ENCODE measurements around the gene TC2N.
"Not testable (repeated sequence)": the region's sequence is repeated elsewhere in the genome, so short reads cannot be mapped to it uniquely, and the experiment has no call there.

The TC2N gene

GRCh38 chr14:91810699-91811098 lies 56.6 kb downstream of the TC2N start:
- ATAC-seq (ENCODE audit: low read depth) (no peak), DNase-seq (ENCODE audit: low spot score) (no peak)
- Histone ChIP-seq H3K36me3 (ENCODE audit: low read depth) (peaks cover 51% of the 10 kb centered on the region), H3K4me1 (ENCODE audit: insufficient read depth, poor library complexity, severe bottlenecking) (no peaks in the 10 kb centered on the region), H3K27me3 (ENCODE audit: insufficient read depth, poor library complexity, severe bottlenecking) (no peaks in the 10 kb centered on the region), H3K9me3 (ENCODE audit: severe bottlenecking) (peaks cover 10% of the 10 kb centered on the region), H3K4me3 (ENCODE audit: severe bottlenecking) (no peak overlapping the region), H3K27ac (ENCODE audit: poor library complexity, severe bottlenecking) (no peak overlapping the region)
- TF ChIP-seq CTCF (IDR thresholded peaks at IDR 0.05; ENCODE audit: poor library complexity, severe bottlenecking): no peak

GRCh38 chr14:91806716-91807115 lies 60.6 kb downstream of the TC2N start:
- ATAC-seq (ENCODE audit: low read depth) (no peak), DNase-seq (ENCODE audit: low spot score) (no peak)
- peaks cover 10% of the 10 kb centered on the region for H3K9me3 ChIP-seq (ENCODE audit: severe bottlenecking)
- H3K4me1 ChIP-seq (ENCODE audit: insufficient read depth, poor library complexity, severe bottlenecking): no peaks in the 10 kb centered on the region
- no peaks in the 10 kb centered on the region for H3K27me3 ChIP-seq (ENCODE audit: insufficient read depth, poor library complexity, severe bottlenecking)
- TF ChIP-seq CTCF (IDR thresholded peaks at IDR 0.05; ENCODE audit: poor library complexity, severe bottlenecking): no peak
- H3K4me3 ChIP-seq (ENCODE audit: severe bottlenecking): no peak overlapping the region
- peaks cover 42% of the 10 kb centered on the region for H3K36me3 ChIP-seq (ENCODE audit: low read depth)
- H3K27ac ChIP-seq (ENCODE audit: poor library complexity, severe bottlenecking): no peak overlapping the region

- not testable (repeated sequence) for H3K27ac ChIP-seq (ENCODE audit: poor library complexity, severe bottlenecking); H3K27me3 ChIP-seq (ENCODE audit: insufficient read depth, poor library complexity, severe bottlenecking); H3K4me1 ChIP-seq (ENCODE audit: insufficient read depth, poor library complexity, severe bottlenecking); ATAC-seq (ENCODE audit: low read depth); DNase-seq (ENCODE audit: low spot score); H3K4me3 ChIP-seq (ENCODE audit: severe bottlenecking)
- H3K36me3 ChIP-seq (ENCODE audit: low read depth): peaks cover 37% of the 10 kb centered on the region
- peaks cover 10% of the 10 kb centered on the region for H3K9me3 ChIP-seq (ENCODE audit: severe bottlenecking)
These were observed 61.2 kb downstream of the TC2N start for GRCh38 chr14:91806094-91806493.

GRCh38 chr14:91805659-91806058 lies 61.7 kb downstream of the TC2N start:
- no peak overlapping the region for H3K4me3 ChIP-seq (ENCODE audit: severe bottlenecking)
- no peaks in the 10 kb centered on the region for H3K27me3 ChIP-seq (ENCODE audit: insufficient read depth, poor library complexity, severe bottlenecking)
- no peaks in the 10 kb centered on the region for H3K4me1 ChIP-seq (ENCODE audit: insufficient read depth, poor library complexity, severe bottlenecking)
- peaks cover 32% of the 10 kb centered on the region for H3K36me3 ChIP-seq (ENCODE audit: low read depth)
- DNase-seq (ENCODE audit: low spot score) (no peak), ATAC-seq (ENCODE audit: low read depth) (no peak)
- H3K27ac ChIP-seq (ENCODE audit: poor library complexity, severe bottlenecking): no peak overlapping the region
- H3K9me3 ChIP-seq (ENCODE audit: severe bottlenecking): peaks cover 10% of the 10 kb centered on the region
- no peak for TF ChIP-seq CTCF (IDR thresholded peaks at IDR 0.05; ENCODE audit: poor library complexity, severe bottlenecking)

- TF ChIP-seq CTCF (IDR thresholded peaks at IDR 0.05; ENCODE audit: poor library complexity, severe bottlenecking): no peak
- Histone ChIP-seq H3K4me1 (ENCODE audit: insufficient read depth, poor library complexity, severe bottlenecking) (no peaks in the 10 kb centered on the region), H3K27ac (ENCODE audit: poor library complexity, severe bottlenecking) (no peak overlapping the region), H3K27me3 (ENCODE audit: insufficient read depth, poor library complexity, severe bottlenecking) (no peaks in the 10 kb centered on the region), H3K36me3 (ENCODE audit: low read depth) (peaks cover 17% of the 10 kb centered on the region), H3K9me3 (ENCODE audit: severe bottlenecking) (peaks cover 4% of the 10 kb centered on the region), H3K4me3 (ENCODE audit: severe bottlenecking) (no peak overlapping the region)
- ATAC-seq (ENCODE audit: low read depth) (no peak), DNase-seq (ENCODE audit: low spot score) (no peak)
These were observed 66.0 kb downstream of the TC2N start for GRCh38 chr14:91801358-91801757.
